Prostate gland (tissue), 2 donors: ENCODE data around the gene SPRED1. TPM values are rescaled to one million over a fixed set of nuclear protein-coding genes. Genes with fewer than 3 reads are reported as not detected.

Source experiments
- DNase-seq: peaks from one replicate; pipeline ENCODE4 v3.0.0-alpha.2; 2019; ENCODE audit warnings: low spot score
- H3K27ac ChIP-seq, 2 donors: fragments of 200-600 bp; sonication (generic); 2 replicates each; pipeline ENCODE4 v1.5.1; 2017 to 2019
- H3K27me3 ChIP-seq: fragments of 200-600 bp; sonication (generic); replicated peaks from 2 replicates; pipeline ENCODE4 v1.5.1; 2019; ENCODE audit not compliant: insufficient read depth
- H3K36me3 ChIP-seq, 2 donors: fragments of 200-600 bp; sonication (generic); 1 replicate in 1 of 2; 2 replicates in 1 of 2; pipeline versions ENCODE4 v1.5.1 to v1.8.1; 2017 to 2019
- H3K4me1 ChIP-seq: fragments of 200-600 bp; sonication (generic); replicated peaks from 2 replicates; pipeline ENCODE4 v1.5.1; 2019
- H3K4me3 ChIP-seq, 2 donors: fragments of 200-600 bp; sonication (generic); 2 replicates each; pipeline ENCODE4 v1.5.1; 2017 to 2019
- H3K9me3 ChIP-seq: fragments of 200-600 bp; sonication (generic); 2 replicates; pipeline ENCODE4 v1.5.1; 2017
- CTCF ChIP-seq, 4 experiments: fragments of 200-600 bp in 2 of 4; fragments of 450-650 bp in 2 of 4; sonication (generic) in 2 of 4; IDR thresholded peaks; 1 replicate in 3 of 4; 2 replicates in 1 of 4; pipeline ENCODE4 v1.5.1; 2016 to 2019; ENCODE audit warnings: antibody characterized with exemption in 4 of 4, mild to moderate bottlenecking in 2 of 4, moderate library complexity in 2 of 4
- POLR2A ChIP-seq: fragments of 450-650 bp; IDR thresholded peaks from one replicate; pipeline ENCODE4 v1.6.1; 2016; ENCODE audit warnings: antibody characterized with exemption, mild to moderate bottlenecking
- POLR2AphosphoS5 ChIP-seq: sonication (generic); formaldehyde crosslinking; IDR thresholded peaks from one replicate; pipeline ENCODE4 v1.6.1; 2017; ENCODE audit warnings: antibody characterized with exemption
- WGBS: methylation state at CpG from one replicate; pipeline ENCODE4 v1.1.5; 2018; 5-methylcytosine and 5-hydroxymethylcytosine counted together
- intact Hi-C: fragments of 100-400 bp; cut with DNase I; formaldehyde crosslinking; loops from one replicate; pipeline ENCODE4 v1.14.2; 2022
- total RNA-seq, 2 donors: library from RNA; depleted of rRNA; stranded (reverse); fragments of >200 nt; gene quantifications; one replicate each; pipeline ENCODE4 v1.1.0, GENCODE V29; 2016

Gene SPRED1
- total RNA-seq, 2 donors from 2014 or later: 9.5 to 13.3 TPM

GRCh38 chr15:38369936-38370478, 117.4 kb downstream of the SPRED1 start:
- no peaks in the 10 kb centered on the region for H3K27me3 ChIP-seq
- no peaks in the 10 kb centered on the region for H3K36me3 ChIP-seq
- 41% methylated on average over 4 of the region's 4 CpGs for WGBS
- H3K4me1 ChIP-seq: peaks cover 6% of the 10 kb centered on the region
- no peak for TF ChIP-seq POLR2AphosphoS5
- no peak for TF ChIP-seq CTCF (IDR thresholded peaks at IDR 0.05)
- no peak for TF ChIP-seq POLR2A
- H3K4me3 ChIP-seq: no peak overlapping the region
- no peak for DNase-seq
- no peaks in the 10 kb centered on the region for H3K9me3 ChIP-seq
- no peak overlapping the region for H3K27ac ChIP-seq
- intact Hi-C loops: no loop called here

- Histone ChIP-seq H3K9me3 (no peaks in the 10 kb centered on the region), H3K4me1 (peaks cover 6% of the 10 kb centered on the region), H3K27ac (no peak overlapping the region), H3K36me3 (no peaks in the 10 kb centered on the region), H3K4me3 (no peak overlapping the region), H3K27me3 (no peaks in the 10 kb centered on the region)
- TF ChIP-seq CTCF (IDR thresholded peaks at IDR 0.05) (no peak), POLR2A (no peak), POLR2AphosphoS5 (no peak)
- WGBS: 80% methylated on average over 4 of the region's 4 CpGs
- intact Hi-C loops: no loop called here
- DNase-seq: no peak
Measured at GRCh38 chr15:38373016-38373415, 120.4 kb downstream of the SPRED1 start.

- Histone ChIP-seq H3K4me1 (peaks cover 6% of the 10 kb centered on the region), H3K36me3 (no peaks in the 10 kb centered on the region), H3K4me3 (no peak overlapping the region), H3K9me3 (no peaks in the 10 kb centered on the region), H3K27me3 (no peaks in the 10 kb centered on the region), H3K27ac (no peak overlapping the region)
- TF ChIP-seq POLR2AphosphoS5 (no peak), POLR2A (no peak), CTCF (IDR thresholded peaks at IDR 0.05) (no peak)
- no peak for DNase-seq
- intact Hi-C loops: no loop called here
Measured at GRCh38 chr15:38374029-38374428, 121.4 kb downstream of the SPRED1 start.

GRCh38 chr15:38374556-38374955, 121.9 kb downstream of the SPRED1 start:
- Histone ChIP-seq H3K4me1 (peaks cover 2% of the 10 kb centered on the region), H3K36me3 (no peaks in the 10 kb centered on the region), H3K9me3 (no peaks in the 10 kb centered on the region), H3K27ac (no peak overlapping the region), H3K4me3 (no peak overlapping the region), H3K27me3 (no peaks in the 10 kb centered on the region)
- WGBS: 77% methylated on average over 4 of the region's 4 CpGs
- no peak for TF ChIP-seq CTCF (IDR thresholded peaks at IDR 0.05)
- TF ChIP-seq POLR2A: no peak
- TF ChIP-seq POLR2AphosphoS5: no peak
- intact Hi-C loops: no loop called here
- no peak for DNase-seq

- Histone ChIP-seq H3K27me3 (no peaks in the 10 kb centered on the region), H3K36me3 (no peaks in the 10 kb centered on the region), H3K4me1 (no peaks in the 10 kb centered on the region), H3K9me3 (no peaks in the 10 kb centered on the region), H3K27ac (no peak overlapping the region), H3K4me3 (no peak overlapping the region)
- intact Hi-C loops: no loop called here
- 70% methylated on average over 2 of the region's 2 CpGs for WGBS
- no peak for DNase-seq
- TF ChIP-seq POLR2AphosphoS5: no peak
- TF ChIP-seq CTCF (IDR thresholded peaks at IDR 0.05): no peak
- TF ChIP-seq POLR2A: no peak
Measured at GRCh38 chr15:38376081-38376480, 123.4 kb downstream of the SPRED1 start.
